Stimulated activated CD8-positive, alpha-beta memory T cell treated with anti-CD3 and anti-CD28 coated beads, Interleukin-15, amount 100 ng/mL, for 1 hour (primary cell): ENCODE results near the gene TEX28.
"Not testable (repeated sequence)": the region's sequence is repeated elsewhere in the genome, so short reads cannot be mapped to it uniquely, and the experiment has no call there.

Experiments used
- DNase-seq: peaks from one replicate; pipeline ENCODE4 v3.0.0-alpha.2; 2020; ENCODE audit warnings: low read depth

TEX28 gene

DNA sequence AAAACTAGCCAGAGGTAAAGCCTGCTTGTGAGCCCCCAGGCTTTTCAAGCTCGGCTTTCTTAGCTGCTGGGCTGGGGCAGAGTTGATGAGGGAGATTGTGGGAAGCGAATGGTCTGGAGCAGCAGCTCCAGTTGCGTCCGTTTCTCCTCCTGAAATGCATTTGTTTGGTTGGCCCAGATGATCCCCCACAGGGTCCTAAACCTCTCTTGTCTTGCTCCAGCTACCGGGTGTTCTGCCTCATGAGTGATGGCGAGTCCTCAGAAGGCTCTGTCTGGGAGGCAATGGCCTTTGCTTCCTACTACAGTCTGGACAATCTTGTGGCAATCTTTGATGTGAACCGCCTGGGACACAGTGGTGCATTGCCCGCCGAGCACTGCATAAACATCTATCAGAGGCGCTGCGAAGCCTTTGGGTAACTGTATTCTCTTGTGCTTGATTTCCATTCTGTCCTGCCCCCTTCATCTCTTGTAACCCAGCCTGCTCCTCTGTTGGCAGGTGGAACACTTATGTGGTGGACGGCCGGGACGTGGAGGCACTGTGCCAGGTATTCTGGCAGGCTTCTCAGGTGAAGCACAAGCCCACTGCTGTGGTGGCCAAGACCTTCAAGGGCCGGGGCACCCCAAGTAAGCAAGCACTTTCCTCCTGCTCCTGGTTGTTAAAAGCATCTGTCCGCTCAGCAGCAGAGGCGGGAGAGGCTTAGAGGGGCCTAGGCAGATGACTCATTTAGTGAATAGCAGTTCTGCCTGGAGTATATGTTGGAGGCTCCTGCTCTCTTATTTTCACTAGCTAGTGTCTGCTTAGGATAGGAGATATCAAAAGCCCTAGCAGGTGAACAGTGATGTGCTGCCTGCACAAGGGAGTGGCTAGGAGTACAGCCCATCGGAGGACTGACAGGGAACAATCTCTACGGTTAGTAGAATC lies 16.0 kb upstream of the TEX28 start:
- DNase-seq, result no peak

DNA sequence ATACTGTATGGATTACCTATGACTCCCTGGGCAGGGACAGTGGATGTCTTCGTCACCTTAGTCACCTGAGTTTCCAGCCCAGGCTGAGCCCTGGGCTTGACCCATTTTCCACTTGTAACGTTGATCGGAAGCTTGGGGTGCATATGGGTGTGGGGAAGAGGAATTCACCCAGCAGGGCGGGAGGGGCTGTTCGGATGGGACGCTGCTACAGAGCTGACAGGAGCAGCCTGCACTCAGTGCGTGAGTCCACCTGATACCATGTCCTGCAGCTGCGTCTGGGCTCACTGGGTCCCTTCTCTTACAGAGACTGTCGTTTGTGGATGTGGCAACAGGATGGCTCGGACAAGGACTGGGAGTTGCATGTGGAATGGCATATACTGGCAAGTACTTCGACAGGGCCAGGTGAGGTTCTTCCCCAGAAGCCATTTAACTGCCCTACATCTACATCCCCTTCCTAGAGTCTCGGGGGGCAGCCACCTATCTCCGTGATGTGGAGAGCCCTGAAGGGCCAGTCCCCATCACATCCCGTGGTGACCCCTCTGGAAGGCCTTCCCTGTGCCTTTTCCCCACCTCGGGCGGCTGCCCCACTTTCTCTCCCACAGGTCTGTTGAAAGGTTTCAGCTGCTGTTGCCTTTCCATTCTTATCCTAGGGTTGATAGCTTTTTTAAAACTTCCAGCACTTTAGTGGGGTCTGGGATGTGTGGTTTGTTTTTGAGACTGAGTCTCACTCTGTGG lies 14.3 kb upstream of the TEX28 start:
- no peak for DNase-seq

DNA sequence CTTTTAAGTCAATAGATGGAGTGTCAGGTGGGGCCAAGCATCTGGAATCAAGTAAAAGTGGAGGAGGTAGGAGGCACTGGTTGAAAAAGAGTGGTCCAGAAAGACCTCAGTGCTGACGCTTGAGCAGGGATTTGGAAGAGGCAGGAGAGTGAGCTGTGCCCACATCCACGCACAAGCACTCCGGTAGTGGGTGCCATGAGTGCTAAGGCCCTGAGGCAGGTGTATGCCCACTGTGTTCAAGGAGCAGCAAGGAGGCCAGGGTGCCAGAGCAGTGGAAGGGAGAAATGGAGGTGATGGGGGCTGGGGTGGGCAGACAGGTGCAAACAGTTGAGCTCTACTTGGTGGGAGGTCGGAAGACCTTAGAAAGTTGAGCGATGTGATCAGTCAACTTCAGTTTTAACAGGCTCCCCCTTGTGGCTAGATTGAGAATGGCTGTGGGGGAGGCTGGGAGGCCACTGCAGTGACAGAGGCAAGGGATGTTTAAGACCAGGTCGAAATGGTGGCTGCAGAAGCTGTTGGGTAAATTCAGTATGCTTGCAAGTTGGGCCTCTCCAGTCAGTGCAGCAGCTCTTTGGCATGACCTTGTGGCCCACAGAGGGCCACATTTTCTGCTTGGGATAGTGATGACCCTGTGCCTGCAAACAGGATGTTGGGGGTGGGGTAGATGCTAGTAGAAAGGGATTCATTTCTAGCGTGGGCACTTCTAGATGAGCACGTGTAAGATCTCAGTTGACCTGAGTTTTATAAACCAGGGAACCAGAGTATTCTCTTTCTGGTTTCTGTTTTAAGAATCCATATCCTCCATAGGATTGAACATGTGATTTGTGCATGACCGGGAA lies 13.4 kb upstream of the TEX28 start:
- peak; percentile 63 for DNase-seq

DNA sequence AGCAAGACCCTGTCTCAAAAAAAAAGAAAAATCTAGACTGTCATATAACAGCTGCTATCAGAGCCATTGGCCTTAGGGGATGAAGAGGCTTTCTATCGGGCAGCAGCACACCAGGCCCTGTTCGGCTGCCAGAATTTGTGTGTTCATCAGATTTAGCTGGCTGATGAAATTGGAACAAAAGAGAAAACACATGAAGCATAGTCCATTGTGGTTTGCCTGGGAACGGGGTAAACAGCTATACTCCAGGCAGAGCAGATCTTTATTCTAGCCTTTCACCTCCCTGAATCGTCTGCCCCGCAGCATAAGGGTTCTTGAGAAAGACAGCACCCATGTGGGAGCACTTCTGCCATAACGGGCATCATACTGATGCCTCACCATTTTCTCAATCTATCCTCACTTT lies 12.3 kb upstream of the TEX28 start:
- DNase-seq, result no peak

DNA sequence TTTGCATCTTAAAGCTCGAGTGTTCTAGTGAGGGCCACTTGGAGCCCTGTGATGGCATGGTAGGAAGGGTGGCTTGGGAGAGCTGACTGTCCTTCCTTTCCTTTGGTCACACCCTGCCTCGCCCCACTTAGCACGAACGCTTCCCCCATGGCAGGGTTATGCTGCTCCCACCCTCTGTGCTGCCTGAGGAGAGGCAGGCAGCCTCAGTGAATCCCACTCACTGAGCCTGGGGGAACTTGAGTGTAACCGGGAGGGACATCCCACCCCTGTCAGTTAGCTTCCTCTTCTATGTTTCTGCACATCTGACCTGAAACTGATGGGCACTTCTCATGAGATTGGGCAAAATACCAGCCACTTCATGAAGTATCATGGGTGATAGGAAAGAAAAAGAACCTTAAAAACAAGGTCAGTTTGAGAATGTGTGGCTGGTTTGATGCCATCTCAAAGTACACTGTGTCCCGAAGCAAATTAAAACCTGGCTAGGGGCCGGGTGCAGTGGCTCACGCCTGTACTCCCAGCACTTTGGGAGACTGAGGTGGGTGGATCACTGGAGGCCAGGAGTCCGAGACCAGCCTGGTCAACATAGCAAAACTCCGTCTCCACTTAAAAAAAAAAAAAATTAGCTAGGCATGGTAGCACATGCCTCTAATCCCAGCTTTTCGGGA lies 10.7 kb upstream of the TEX28 start:
- no peak for DNase-seq

DNA sequence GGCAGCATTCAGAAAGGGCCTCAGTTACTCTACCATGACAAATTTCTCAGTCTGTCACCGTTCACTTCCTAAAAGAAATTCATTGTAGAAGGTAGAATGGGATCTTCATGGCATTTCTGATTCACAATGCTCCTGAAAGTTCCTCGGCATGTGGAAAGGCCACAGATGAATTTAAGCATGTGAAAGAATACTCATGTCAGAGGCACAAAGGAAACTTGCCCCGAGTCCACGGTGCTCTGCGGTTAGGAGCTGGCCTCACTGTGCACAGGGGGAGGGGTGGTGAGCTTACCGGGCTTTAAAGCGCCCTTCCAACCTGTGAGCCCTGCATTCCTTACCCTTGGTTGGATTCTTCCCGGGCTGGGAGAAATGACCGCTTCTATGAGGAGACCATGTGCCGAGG lies 9.9 kb upstream of the TEX28 start:
- no peak for DNase-seq

DNA sequence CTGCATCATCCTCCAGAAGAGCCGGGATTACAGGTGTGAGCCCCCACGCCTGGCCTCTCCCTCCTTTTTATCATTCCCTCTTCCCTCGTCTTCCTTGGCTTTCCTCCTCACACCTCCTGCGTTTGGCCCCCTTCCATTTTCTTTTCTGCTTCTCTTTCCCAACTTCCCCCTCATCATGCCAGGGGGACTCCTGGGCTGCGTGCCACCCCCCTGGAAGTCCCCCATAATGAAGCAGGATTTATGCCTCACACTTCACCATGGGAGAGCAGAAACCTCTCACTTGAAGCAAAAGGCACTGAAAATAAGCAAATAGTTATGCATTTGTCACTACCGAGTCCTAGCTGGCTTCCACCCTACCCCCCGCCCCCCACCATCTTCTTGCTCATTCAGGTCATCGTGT lies 8.6 kb upstream of the TEX28 start:
- DNase-seq, result no peak

DNA sequence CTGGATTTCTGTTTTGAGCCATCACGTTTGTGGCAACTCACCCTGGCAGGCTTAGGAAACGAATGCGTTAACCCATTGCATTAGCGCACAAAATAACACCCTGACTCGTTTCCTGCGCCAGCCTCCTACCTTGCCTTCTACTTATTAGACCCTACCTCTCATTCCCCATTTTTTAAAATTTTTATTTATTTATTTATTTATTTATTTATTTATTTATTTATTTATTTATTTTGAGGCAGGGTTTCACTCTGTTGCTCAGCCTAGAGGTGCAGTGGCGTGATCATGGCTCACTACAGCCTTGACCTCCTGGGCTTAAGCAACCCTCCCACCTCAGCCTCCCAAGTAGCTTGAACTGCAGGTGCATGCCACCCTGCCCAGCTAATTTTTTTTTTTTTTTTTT lies 8.1 kb upstream of the TEX28 start:
- not testable (repeated sequence) for DNase-seq

DNA sequence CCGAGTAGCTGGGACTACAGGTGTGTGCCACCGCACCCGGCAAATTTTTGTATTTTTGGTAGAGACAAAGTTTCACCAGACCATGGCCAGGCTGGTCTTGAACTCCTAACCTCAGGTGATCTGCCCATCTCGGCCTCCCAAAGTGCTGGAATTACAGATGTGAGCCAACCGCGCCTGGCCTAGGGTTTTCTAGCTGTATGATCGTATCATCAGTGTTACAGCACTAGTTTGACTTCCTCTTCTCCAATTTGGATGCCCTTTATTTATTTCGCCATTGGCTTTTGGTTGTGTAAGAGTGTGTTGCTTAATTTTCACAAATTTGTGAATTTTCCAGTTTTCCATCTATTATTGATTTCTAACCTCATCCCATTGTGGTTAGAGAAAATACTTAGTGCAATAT lies 5.9 kb upstream of the TEX28 start:
- no peak for DNase-seq

DNA sequence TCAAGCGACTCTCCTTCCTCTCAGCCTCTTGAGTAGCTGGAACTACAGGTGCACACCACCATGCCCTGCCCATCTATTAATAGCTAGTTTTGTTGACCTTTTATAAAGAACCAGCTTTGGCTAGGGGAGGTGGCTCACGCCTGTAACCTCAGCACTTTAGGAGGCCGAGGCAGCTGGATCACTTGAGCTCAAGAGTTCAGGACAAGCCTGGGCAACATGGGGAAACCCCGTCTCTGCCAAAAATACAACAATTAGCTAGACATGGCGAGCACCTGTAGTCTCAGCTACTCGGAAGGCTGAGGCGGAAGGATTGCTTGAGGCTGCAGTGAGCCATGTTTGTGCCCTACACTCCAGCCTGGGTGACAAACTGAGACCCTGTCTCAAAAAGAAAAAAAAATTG lies 3.4 kb upstream of the TEX28 start:
- DNase-seq, result no peak

DNA sequence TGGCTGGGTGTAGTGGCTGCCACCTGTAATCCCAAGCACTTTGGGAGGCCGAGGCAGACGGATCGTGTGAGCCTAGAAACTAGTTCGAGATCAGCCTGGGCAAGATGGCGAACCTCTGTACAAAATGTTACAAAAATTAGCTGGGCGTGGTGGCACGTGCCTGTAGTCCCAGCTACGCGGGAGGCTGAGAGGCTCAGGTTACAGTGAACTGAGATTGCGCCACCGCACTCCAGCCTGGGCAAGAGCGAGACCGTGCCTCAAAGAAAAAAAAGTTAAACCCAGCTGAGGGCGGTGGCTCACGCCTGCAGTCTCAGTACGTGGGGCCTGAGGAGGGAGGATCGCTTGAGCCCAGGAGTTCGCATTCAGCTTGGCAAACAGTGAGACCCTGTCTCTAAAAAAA lies 1.8 kb upstream of the TEX28 start:
- DNase-seq, result no peak

DNA sequence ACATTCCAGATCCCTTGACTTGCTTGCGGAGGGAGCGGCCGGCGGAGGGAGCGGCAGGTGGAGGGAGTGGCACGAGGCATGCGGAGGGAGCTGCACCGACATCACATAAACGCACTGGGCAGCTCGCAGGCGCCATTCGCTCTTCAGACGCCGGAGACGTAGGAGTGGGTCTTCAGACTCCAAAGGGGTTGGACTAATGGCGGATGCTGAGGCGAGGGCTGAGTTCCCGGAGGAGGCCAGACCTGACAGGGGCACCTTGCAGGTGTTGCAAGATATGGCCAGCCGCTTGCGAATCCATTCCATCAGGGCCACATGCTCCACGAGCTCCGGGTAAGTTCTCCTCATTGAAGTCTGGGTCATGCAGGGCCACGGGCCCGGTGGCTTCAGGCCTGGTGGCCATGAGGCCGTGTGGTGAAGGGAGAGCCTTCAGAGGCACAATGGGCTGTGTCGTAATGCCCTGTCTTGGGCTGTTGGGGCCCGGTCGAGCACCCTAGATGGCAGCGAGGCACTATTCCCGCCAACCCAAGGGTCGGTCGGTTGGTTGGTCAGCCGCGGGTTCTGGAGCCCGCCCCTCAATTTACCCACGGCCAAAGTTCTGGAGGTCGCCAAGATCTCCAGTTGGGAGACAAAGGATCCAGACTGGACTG lies 863 bp upstream of the TEX28 start, which contains the start of gene TKTL1:
TKTL1 (plus strand) TSS at position 132 of the 647 bp plus-strand sequence; CDS start at position 197, 65 bp downstream.
- DNase-seq, result no peak

DNA sequence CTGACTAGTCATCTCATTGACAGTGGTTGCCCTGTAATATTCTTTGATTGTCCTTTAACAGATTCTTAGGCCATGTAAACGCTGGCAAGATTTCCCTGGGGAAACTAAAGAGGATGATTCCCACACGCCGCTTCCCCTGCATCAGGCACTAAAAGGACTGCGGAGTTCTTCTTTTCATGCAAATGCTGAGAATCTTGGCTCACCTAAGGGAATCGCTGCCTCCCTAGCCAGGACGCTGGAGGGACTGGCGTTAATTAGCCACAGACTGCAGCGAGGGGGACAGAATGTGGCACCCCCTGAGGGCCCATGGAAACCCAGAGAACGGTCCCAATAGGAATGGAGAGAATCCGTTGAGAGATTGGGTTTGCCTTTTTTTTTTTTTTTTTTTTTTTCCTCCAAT lies 8.5 kb downstream of the TEX28 start:
- not testable (repeated sequence) for DNase-seq

DNA sequence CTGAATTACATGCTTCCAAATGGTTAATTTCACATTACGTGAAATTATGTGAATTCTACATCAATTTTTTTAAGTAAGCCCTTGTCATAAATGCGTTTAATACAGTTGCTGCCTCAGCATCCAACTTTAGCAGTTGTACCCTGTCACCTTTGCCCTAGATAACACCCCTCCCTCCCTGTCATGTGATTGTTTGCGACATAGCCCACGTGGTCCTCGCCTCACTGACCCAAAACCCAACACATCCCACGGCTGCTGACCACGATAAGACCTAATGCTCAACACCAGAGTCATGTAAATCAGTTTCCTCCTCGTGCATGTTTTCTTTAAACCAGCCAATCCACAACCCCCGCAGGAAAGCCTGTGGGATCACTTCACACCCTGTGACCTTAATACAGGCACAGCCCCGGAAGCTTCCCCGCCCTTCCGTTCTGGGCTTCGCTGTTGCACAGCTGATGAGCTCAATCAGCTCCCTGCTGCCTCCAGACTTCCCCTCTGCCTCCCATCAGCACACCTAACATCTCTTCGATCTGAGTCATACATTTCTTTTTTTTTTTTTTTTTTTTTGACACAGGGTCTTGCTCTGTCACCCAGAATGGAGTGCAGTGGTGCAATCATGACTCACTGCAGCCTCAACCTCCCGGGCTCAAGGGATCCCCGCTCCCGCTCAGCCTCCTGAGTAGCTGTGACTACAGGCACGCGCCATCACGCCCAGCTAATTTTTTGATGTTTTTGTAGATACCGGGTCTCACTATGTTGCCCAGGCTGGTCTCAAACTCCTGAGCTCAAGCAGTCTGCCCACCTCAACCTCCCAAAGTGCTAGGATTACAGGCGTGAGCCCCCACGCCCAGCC lies 10.2 kb downstream of the TEX28 start:
- not testable (repeated sequence) for DNase-seq

DNA sequence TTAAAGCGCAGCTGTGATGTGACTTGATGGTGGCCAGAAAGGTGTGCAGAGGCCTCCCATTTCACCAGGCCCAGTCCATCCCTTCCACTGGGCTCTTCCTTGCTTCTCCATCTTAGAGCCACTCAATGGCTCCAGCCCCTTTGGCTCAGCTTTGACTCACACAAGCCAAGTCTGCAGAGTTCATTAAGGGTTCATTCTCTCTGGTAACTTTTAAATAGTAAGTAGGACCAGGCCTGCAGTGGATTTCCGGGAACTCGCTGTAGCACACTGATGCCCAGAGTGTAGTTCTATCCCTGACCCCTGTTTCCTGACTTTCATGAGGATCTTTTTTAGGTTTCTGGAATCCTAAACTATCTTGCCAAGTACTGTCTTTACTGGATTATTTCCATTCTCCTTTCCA lies 25.7 kb downstream of the TEX28 start:
- DNase-seq, result not testable (repeated sequence)

DNA sequence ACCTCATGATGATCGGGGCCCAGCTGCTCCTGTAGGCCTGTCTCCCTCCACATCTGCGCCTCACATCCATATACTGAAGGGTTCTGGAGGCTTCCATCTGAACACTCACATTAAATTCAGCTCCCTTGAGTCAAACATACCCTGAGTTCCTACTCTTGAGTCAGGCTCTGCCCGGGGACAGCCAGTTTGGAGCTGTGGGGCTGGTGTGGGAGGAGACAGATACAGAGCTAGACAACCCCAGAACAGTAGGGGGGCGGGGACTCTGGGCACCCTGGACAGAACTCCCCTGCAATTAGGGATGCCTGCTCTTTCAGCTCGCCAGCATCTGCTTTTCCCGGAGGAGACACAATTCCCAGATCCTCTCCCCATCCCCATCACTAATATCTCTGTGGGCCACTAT lies 31.9 kb downstream of the TEX28 start:
- not testable (repeated sequence) for DNase-seq

DNA sequence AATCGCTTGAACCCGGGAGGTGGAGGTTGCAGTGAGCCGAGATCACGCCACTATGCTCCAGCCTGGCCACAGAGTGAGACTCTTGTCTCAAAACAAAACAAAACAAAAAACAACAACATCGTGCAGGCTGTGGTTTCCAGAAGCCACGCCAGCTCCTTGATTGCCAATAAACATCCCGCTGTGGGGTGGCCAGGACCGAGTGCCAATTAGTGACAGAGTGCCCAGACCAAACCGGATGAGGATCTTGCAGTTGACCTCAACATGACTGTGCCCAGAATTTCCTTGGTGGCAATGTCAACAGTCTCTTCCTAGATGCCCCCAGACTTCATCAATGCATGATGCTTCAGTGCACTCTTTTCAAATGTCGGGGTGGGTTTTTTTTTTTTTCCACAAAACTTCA lies 36.2 kb downstream of the TEX28 start:
- DNase-seq, result not testable (repeated sequence)

DNA sequence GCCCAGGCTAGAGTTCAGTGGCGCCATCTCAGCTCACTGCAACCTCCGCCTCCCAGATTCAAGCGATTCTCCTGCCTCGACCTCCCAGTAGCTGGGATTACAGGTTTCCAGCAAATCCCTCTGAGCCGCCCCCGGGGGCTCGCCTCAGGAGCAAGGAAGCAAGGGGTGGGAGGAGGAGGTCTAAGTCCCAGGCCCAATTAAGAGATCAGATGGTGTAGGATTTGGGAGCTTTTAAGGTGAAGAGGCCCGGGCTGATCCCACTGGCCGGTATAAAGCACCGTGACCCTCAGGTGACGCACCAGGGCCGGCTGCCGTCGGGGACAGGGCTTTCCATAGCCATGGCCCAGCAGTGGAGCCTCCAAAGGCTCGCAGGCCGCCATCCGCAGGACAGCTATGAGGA lies 37.6 kb downstream of the TEX28 start, which contains the start of gene OPN1MW3:
OPN1MW3 (plus strand) TSS at position 301 of the 400 bp plus-strand sequence; CDS start at position 339, 38 bp downstream.
- not testable (repeated sequence) for DNase-seq

DNA sequence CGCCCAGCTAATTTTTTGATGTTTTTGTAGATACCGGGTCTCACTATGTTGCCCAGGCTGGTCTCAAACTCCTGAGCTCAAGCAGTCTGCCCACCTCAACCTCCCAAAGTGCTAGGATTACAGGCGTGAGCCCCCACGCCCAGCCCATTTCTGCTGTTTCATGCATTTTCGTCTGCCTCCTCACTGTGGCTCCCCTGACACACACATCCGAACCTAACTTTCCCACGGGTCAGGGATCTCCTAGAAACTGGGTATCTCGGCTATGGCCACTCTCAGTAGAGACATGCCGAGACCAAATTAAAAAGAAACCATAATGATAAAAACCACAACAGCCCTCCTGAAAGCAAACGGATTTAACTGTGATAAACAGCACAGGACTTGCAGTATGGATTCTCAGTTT lies 46.8 kb downstream of the TEX28 start:
- not testable (repeated sequence) for DNase-seq
